ENCODE data around the gene TRPM3. TPM values are rescaled to one million over a fixed set of nuclear protein-coding genes. Genes with fewer than 3 reads are reported as not detected.

TRPM3 gene
- total and polyA plus RNA-seq, 2 of the 13 experiments (the other 11 are each of a cell fraction or from before 2014, with no cell fraction given), result not detected

DNA sequence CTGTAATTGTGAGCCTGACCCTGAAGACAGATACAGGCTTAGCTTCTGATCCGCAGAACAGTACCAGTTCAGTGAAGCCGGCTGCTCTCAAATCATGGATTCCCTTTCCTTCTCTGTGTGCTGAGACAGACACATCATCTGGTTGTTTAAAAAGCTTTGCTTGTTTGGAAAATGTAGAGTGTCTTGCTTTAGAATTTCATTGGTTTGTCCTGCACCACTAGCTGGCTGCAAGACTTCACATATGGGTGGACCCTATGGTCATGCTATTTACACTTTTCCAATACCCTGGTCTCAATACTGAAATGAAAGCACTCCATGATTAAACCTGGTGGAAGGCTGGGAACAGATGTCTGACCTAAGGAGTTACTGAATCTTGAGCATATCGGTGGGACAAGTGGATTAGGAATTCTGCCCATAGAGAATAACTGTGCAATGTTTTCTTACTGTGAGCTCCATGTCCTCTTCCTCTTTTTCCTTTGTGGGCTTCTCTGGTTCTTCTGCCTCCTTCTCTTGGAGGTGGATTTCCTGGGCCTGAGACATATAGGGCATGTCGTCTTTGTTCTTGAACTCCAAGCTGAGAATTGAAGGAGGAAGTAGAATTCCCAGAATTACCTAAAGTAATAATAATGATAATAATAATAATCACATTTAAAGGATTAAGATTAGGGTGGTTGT is 505.8 kb downstream of the TRPM3 start:
- no peaks in the 10 kb centered on the region for H3K9me3 ChIP-seq (ENCODE audit: low read length)
- H3K79me2 ChIP-seq (ENCODE audit: insufficient read depth, low read length), result no peaks in the 10 kb centered on the region
- no peak for FAIRE-seq
- no peaks in the 10 kb centered on the region for H3K36me3 ChIP-seq (replicated peaks in 1 of 2; ENCODE audit: control insufficient read depth in 1 of 2, insufficient read depth in 2 of 2, low read length in 2 of 2)
- H4K20me1 ChIP-seq (ENCODE audit: insufficient read depth, low read length), result no peaks in the 10 kb centered on the region
- H3K9ac ChIP-seq (ENCODE audit: insufficient read depth, low read depth, low read length), result no peak overlapping the region
- H3K4me2 ChIP-seq (ENCODE audit: low read depth, low read length), result no peak overlapping the region
- WGBS (ENCODE audit: low lambda C conversion rate), result 48% methylated on average over 4 of the region's 4 CpGs
- H2AFZ ChIP-seq (ENCODE audit: low read length), result no peak overlapping the region
- no peak for ATAC-seq
- ChIA-PET CTCF (ENCODE audit: low intra/inter-chr PET ratio, low total read pairs) (no interaction called here), POLR2A (no interaction called here)
- intact Hi-C loops (cut with micrococcal nuclease; ENCODE audit: unreplicated experiment) (no loop called here), in situ Hi-C loops (cut with HindIII; ENCODE audit: extremely low pct_ligation_motif_present, low pct_unique_long_range_greater_than_20kb) (no loop called here)
- BruUV-seq (replicated peaks), result no TSS peak
- no peaks in the 10 kb centered on the region for H3K27me3 ChIP-seq (ENCODE audit: control insufficient read depth in 1 of 2, insufficient read depth in 2 of 2, low read length in 2 of 2)
- no peak for DNase-seq (ENCODE audit: low spot score)
- H3K4me1 ChIP-seq (ENCODE audit: insufficient read depth, low read length), result no peaks in the 10 kb centered on the region
- H3K4me3 ChIP-seq (replicated peaks in 1 of 3; ENCODE audit: insufficient read depth in 1 of 3, low read depth in 2 of 3, low read length in 3 of 3), result no peak overlapping the region
- TF ChIP-seq ZSCAN31 (CRISPR knock-in tag; IDR thresholded peaks at IDR 0.05; ENCODE audit: low read depth), result no peak
- TF ChIP-seq SP140L (CRISPR knock-in tag; IDR thresholded peaks at IDR 0.05; ENCODE audit: borderline replicate concordance), result no peak
- TF ChIP-seq, protein P1, sequence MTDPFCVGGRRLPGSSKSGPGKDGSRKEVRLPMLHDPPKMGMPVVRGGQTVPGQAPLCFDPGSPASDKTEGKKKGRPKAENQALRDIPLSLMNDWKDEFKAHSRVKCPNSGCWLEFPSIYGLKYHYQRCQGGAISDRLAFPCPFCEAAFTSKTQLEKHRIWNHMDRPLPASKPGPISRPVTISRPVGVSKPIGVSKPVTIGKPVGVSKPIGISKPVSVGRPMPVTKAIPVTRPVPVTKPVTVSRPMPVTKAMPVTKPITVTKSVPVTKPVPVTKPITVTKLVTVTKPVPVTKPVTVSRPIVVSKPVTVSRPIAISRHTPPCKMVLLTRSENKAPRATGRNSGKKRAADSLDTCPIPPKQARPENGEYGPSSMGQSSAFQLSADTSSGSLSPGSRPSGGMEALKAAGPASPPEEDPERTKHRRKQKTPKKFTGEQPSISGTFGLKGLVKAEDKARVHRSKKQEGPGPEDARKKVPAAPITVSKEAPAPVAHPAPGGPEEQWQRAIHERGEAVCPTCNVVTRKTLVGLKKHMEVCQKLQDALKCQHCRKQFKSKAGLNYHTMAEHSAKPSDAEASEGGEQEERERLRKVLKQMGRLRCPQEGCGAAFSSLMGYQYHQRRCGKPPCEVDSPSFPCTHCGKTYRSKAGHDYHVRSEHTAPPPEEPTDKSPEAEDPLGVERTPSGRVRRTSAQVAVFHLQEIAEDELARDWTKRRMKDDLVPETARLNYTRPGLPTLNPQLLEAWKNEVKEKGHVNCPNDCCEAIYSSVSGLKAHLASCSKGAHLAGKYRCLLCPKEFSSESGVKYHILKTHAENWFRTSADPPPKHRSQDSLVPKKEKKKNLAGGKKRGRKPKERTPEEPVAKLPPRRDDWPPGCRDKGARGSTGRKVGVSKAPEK (CRISPR knock-in tag; IDR thresholded peaks at IDR 0.05; ENCODE audit: borderline replicate concordance), result no peak
- no peak for TF ChIP-seq ZFP36L1 (CRISPR knock-in tag; IDR thresholded peaks at IDR 0.05)
- no peak for TF ChIP-seq PCBP2 (optimal IDR thresholded peaks at IDR 0.05; ENCODE audit: low read depth, low read length, poor library complexity, severe bottlenecking)
- no peak for TF ChIP-seq HMG20A (CRISPR knock-in tag; IDR thresholded peaks at IDR 0.05; ENCODE audit: borderline replicate concordance)
- TF ChIP-seq, protein P2, sequence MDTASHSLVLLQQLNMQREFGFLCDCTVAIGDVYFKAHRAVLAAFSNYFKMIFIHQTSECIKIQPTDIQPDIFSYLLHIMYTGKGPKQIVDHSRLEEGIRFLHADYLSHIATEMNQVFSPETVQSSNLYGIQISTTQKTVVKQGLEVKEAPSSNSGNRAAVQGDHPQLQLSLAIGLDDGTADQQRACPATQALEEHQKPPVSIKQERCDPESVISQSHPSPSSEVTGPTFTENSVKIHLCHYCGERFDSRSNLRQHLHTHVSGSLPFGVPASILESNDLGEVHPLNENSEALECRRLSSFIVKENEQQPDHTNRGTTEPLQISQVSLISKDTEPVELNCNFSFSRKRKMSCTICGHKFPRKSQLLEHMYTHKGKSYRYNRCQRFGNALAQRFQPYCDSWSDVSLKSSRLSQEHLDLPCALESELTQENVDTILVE (CRISPR knock-in tag; IDR thresholded peaks at IDR 0.05), result no peak
- TF ChIP-seq ZNF383 (CRISPR knock-in tag; IDR thresholded peaks at IDR 0.05; ENCODE audit: borderline replicate concordance), result no peak
- no peak for TF ChIP-seq EHMT2 (IDR thresholded peaks at IDR 0.05; ENCODE audit: borderline replicate concordance, low read depth, low read length)
- no peak overlapping the region for H3K27ac ChIP-seq (ENCODE audit: extremely low read length, insufficient read depth, low read length)

Measured in HepG2 (cell line).